HG03354 (cell line): ENCODE results near the gene MYBPC1.
"Not testable (repeated sequence)": the region's sequence is repeated elsewhere in the genome, so short reads cannot be mapped to it uniquely, and the experiment has no call there.

Experiments
- ATAC-seq: cut with Tn5 transposase; IDR thresholded peaks from one replicate; pipeline ENCODE4 v1.9.1; 2021; ENCODE audit warnings: mild to moderate bottlenecking; ENCODE audit not compliant: unreplicated experiment, poor library complexity, severe bottlenecking

MYBPC1 gene

GRCh38 chr12:101650346-101651117 lies 55.8 kb downstream of the MYBPC1 start:
- ATAC-seq: no peak

DNA sequence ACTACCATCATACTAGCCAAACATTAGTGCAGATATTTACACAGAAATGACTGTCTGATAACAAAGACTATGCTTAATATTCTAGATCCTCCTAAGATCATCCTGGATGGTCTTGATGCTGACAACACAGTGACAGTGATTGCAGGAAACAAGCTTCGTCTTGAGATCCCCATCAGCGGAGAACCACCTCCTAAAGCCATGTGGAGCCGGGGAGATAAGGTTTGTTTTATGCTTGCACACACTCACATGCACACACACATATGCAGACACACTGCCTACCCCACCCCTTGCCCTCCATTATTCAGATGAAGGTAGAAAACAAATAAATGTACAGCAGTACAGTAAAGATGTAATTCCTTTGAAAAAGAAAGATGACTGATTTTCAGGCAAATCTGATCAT lies 58.3 kb downstream of the MYBPC1 start:
- ATAC-seq: no peak

GRCh38 chr12:101653503-101653902 lies 58.7 kb downstream of the MYBPC1 start:
- ATAC-seq: no peak

- no peak for ATAC-seq
Observed at GRCh38 chr12:101654442-101654841, 59.7 kb downstream of the MYBPC1 start.

DNA sequence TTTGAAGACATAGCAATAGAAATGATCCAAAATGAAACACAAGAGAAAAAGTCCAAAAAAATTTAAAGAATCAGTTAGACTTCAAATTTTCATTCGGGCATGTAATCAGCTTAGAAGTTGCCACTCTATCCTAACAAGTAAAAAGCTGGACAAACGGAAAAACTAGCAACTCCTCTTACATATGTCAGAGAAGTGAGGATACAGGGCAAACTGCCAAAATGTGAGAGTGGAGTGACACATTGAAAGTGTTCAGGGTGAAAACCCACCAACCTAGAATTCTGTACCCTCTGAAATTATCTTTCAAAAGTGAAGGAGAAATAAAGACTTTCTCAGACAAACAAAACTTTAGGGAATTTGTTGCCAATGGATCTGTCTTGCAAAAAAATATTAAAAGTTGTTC lies 60.6 kb downstream of the MYBPC1 start:
- no peak for ATAC-seq

GRCh38 chr12:101660662-101661061 lies 65.9 kb downstream of the MYBPC1 start:
- not testable (repeated sequence) for ATAC-seq

GRCh38 chr12:101663298-101663697 lies 68.5 kb downstream of the MYBPC1 start:
- no peak for ATAC-seq

DNA sequence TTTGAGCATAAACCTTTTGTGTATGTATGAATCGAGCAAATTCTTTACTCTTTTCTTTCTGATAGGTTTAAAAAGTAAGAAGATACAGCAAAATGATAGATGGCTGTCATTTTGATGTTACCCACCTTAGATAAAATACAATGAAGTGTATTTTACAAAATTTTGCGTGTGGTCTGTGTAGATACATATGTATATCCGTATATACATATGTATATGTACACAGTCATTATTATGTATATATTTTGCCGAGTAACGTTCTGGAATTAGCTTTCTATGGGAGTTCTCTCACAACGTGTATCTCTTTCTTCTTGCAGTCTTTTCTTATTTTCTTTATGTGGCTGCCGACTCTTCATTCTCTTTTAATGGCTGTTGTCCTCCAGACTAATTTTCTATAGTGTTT lies 70.2 kb downstream of the MYBPC1 start:
- ATAC-seq: no peak

- ATAC-seq: no peak
Observed at GRCh38 chr12:101666052-101666728, 71.4 kb downstream of the MYBPC1 start.

- ATAC-seq: no peak
Observed at GRCh38 chr12:101667591-101667990, 72.8 kb downstream of the MYBPC1 start.

- no peak for ATAC-seq
Observed at GRCh38 chr12:101670007-101670671, 75.4 kb downstream of the MYBPC1 start.

- ATAC-seq: peak; percentile 92
Observed at GRCh38 chr12:101671157-101671791, 76.5 kb downstream of the MYBPC1 start.

DNA sequence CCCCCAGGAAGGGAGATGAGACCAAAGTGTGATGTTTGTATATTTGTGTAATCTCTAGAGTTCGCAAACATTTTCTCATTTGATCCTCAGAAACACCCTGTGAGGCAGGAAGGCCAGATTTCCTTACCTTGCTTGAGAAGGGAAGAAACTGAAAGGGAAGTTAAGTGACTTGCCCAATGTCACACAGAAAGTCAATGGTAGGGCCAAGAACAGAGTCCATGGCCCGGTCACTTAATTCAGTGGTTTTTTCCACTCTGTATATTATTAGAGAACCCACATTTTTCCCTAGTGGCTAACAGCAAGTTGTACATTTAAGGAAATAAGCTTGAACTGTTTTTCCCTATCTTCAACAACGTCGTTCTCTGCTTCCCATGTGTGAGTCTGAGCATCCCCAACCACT lies 77.1 kb downstream of the MYBPC1 start:
- peak; percentile 15 for ATAC-seq

DNA sequence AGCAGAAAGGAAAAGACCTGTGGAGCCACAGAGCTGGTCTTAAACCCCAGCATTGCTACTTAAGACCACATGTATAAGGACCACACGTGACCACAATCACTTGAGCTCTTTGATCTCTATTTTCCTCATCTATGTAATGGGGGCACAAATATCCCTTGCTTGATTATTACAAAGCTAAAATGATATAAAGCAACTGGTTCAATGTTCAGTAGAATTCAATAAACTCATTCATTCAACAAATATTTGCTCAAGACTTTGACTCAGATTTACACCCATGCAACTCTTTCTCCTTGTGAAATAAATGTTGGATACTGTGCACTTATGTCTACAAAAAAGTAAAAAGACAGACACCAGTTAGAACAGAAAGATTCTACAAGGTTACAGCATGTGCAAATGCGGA lies 80.8 kb downstream of the MYBPC1 start:
- ATAC-seq: no peak

DNA sequence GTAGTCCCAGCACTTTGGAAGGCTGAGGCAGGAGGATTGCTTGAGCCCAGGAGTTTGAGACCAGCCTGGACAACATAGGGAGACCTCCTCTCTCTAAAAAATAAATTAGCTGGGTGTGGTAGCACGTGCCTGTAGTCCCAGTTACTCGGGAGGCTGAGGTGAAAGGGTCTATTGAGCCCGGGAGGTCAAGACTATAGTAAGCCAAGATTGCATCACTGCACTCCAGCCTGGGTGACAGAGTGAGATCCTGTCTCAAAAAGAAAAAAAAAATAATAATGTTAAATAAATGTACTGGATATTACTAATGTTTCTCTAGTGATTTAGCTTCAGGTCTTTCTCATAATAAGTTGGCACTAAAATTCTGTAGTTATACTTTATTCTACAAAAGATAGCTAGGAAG lies 81.7 kb downstream of the MYBPC1 start:
- not testable (repeated sequence) for ATAC-seq

DNA sequence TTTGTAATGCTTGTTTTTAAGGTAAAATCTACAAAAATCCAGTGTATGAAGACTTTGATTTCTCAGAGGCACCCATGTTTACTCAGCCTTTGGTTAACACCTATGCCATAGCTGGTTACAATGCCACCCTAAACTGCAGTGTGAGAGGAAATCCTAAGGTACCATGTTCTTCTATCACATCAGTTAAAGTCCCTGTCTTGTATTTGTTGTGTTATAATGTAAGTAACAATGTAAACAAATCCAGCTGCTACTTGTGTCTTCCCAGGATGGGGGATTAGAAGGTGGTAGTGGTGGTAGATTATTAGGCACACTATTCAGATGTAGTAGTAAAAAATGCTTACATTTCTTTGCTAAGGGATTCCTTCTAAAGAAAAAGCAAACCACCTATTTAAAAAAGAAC lies 83.3 kb downstream of the MYBPC1 start:
- no peak for ATAC-seq

- no peak for ATAC-seq
Observed at GRCh38 chr12:101680240-101680639, 85.5 kb downstream of the MYBPC1 start.

DNA sequence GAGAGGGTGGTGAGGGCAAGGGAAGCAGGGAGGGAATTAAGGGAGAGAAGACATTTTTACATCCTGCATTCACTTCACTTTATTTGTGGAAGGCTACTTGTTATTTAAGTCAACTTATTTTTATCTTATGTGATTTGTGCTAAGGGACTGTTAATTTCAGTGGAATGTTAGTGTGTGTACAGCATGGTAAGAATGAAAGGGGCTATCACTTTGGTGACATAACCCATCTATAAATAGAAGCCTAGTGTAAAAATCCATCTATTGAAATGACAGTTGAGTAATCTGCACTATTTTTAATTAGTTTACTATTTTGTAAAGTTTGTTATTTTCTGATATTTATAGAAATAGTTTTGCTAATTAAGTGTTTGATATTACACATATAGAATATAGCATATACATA lies 85.9 kb downstream of the MYBPC1 start:
- no peak for ATAC-seq

GRCh38 chr12:101681627-101682026 lies 86.9 kb downstream of the MYBPC1 start:
- ATAC-seq: not testable (repeated sequence)

DNA sequence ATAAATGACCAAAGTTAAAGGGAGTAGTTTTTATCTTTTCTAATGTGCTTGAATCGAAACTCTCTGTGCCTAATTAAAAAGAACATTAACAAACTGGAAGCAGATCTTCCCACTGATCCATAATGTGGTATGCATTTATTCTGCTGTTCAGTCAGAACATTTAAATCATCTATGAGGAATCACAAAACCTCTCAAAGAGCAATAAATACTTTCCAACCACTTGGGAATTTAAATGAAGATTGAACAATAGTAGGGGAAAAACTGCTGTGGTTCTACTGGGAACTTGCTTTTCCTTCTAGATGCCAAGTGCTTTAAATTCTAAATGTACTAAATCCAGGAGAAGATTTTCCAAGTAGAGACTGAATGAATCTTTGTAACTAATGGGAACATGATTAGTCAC lies 90.3 kb downstream of the MYBPC1 start:
- ATAC-seq: no peak
